ENCODE results near the gene NAA38.
A peak's percentile ranks its signal among the peaks of the same experiment; 100 is the strongest.

GRCh38 chr17:7851438-7852261 lies 5.7 kb downstream of the NAA38 start:
- TF ChIP-seq CTCF (IDR thresholded peaks at IDR 0.05; ENCODE audit: low read length) (peak; percentile 89), EZH2 (IDR thresholded peaks at IDR 0.05; ENCODE audit: borderline replicate concordance, low read length) (no peak)

All from OCI-LY1 (cell line).